CD8-positive, alpha-beta memory T cell (primary cell): ENCODE data around the gene LDLRAP1. TPM values are rescaled to one million over a fixed set of nuclear protein-coding genes. Genes with fewer than 3 reads are reported as not detected.
A peak's percentile ranks its signal among the peaks of the same experiment; 100 is the strongest.
"Not testable (repeated sequence)": the region's sequence is repeated elsewhere in the genome, so short reads cannot be mapped to it uniquely, and the experiment has no call there.

Experiments used
- CTCF ChIA-PET: fragments of 350-600 bp; sonication (Branson Sonifier 250); formaldehyde crosslinking; loops from one replicate; lab custom pipeline; 2021; ENCODE audit warnings: antibody characterized with exemption; lab: Charles Lee
- POLR2A ChIA-PET: fragments of 350-600 bp; sonication (Branson Sonifier 250); formaldehyde crosslinking; loops from one replicate; lab custom pipeline; 2021; ENCODE audit warnings: antibody characterized with exemption; lab: Charles Lee
- DNase-seq, 5 donors: peaks; one replicate each; pipeline versions ENCODE4 v3.0.0 to v3.0.0-alpha.2; 2020 to 2022; ENCODE audit warnings: mixed read lengths in 1 of 5
- H3K27ac ChIP-seq: one replicate; pipeline ENCODE4 v1.7.0; 2013; ENCODE audit warnings: low read depth, mild to moderate bottlenecking, low read length, moderate library complexity
- H3K27me3 ChIP-seq: 2 replicates; pipeline ENCODE4 v1.7.0; 2013; ENCODE audit warnings: low read length, mild to moderate bottlenecking; ENCODE audit not compliant: insufficient read depth, poor library complexity, severe bottlenecking
- H3K36me3 ChIP-seq: 2 replicates; pipeline ENCODE4 v1.7.0; 2013; ENCODE audit warnings: mild to moderate bottlenecking, low read length, moderate library complexity; ENCODE audit not compliant: insufficient read depth
- H3K4me1 ChIP-seq: 2 replicates; pipeline ENCODE4 v1.7.0; 2013; ENCODE audit warnings: mild to moderate bottlenecking, low read length, moderate library complexity; ENCODE audit not compliant: insufficient read depth
- H3K4me3 ChIP-seq: 2 replicates; pipeline ENCODE4 v1.7.0; 2013; ENCODE audit warnings: mild to moderate bottlenecking, low read length
- H3K9me3 ChIP-seq: 2 replicates; pipeline ENCODE4 v1.7.0; 2013; ENCODE audit warnings: mild to moderate bottlenecking, low read length
- H3K27ac Mint-ChIP-seq, 8 donors: one replicate each; pipeline ENCODE4 v1.8.0; 2020 to 2021; ENCODE audit warnings: mixed read lengths in 8 of 8, mild to moderate bottlenecking in 6 of 8, inconsistent platforms in 3 of 8, moderate library complexity in 3 of 8
- H3K27me3 Mint-ChIP-seq, 2 donors: one replicate each; pipeline ENCODE4 v1.8.0; 2020 to 2021; ENCODE audit warnings: mixed read lengths in 2 of 2, mild to moderate bottlenecking in 1 of 2, moderate library complexity in 1 of 2
- H3K36me3 Mint-ChIP-seq, 3 donors: one replicate each; pipeline ENCODE4 v1.8.0; 2020 to 2021; ENCODE audit warnings: mixed read lengths in 3 of 3, inconsistent platforms in 1 of 3, mild to moderate bottlenecking in 1 of 3
- H3K4me1 Mint-ChIP-seq, 3 donors: one replicate each; pipeline ENCODE4 v1.8.0; 2020 to 2021; ENCODE audit warnings: mixed read lengths in 3 of 3, inconsistent platforms in 1 of 3, mild to moderate bottlenecking in 1 of 3
- H3K4me3 Mint-ChIP-seq, 7 donors: one replicate each; pipeline ENCODE4 v1.8.0; 2020 to 2021; ENCODE audit warnings: mixed read lengths in 7 of 7, mild to moderate bottlenecking in 6 of 7, moderate library complexity in 4 of 7, inconsistent platforms in 2 of 7
- H3K9me3 Mint-ChIP-seq, 5 donors: one replicate each; pipeline ENCODE4 v1.8.0; 2020 to 2022; ENCODE audit warnings: mixed read lengths in 5 of 5, mild to moderate bottlenecking in 3 of 5, moderate library complexity in 2 of 5, inconsistent platforms in 1 of 5
- polyA plus RNA-seq: library from polyadenylated mRNA; unstranded; fragments of 300-500 nt; fragmentation: Illumina TruSeq; gene quantifications from one replicate; pipeline ENCODE4 v1.2.3, GENCODE V29; 2021
- total RNA-seq, 2 experiments: library from RNA; stranded (reverse); gene quantifications; one replicate each; pipeline ENCODE4 v1.2.3, GENCODE V29; 2021

The LDLRAP1 gene
- total and polyA plus RNA-seq, 3 experiments from 2014 or later = 21.1 to 302 (median 22.0) TPM

GRCh38 chr1:25583519-25584370 lies 40.3 kb downstream of the LDLRAP1 start:
- peaks cover 0 to 3% of the 10 kb centered on the region in 2 donors for H3K27me3 Mint-ChIP-seq
- Histone ChIP-seq H3K27me3 (no peaks in the 10 kb centered on the region), H3K4me1 (peaks cover 15% of the 10 kb centered on the region), H3K27ac (no peak overlapping the region), H3K9me3 (no peaks in the 10 kb centered on the region), H3K4me3 (no peak overlapping the region), H3K36me3 (no peaks in the 10 kb centered on the region)
- H3K4me1 Mint-ChIP-seq = peaks cover 20 to 29% (median 20%) of the 10 kb centered on the region in 3 donors
- H3K4me3 Mint-ChIP-seq = no peak overlapping the region
- no peaks in the 10 kb centered on the region for H3K9me3 Mint-ChIP-seq
- peaks cover 0 to 5% (median 3%) of the 10 kb centered on the region in 3 donors for H3K36me3 Mint-ChIP-seq
- peak overlapping the region in 2 of 8 donors; percentile 38 to 88 for H3K27ac Mint-ChIP-seq
- ChIA-PET POLR2A (no interaction called here), CTCF (interaction anchor here (1.0 to 1.1 kb wide), 2 partner anchors 212 kb away, joined by 3 read pairs; no protein-coding TSS in a partner anchor)
- DNase-seq = no peak

- Mint-ChIP-seq H3K4me1 (peaks cover 27 to 37% (median 30%) of the 10 kb centered on the region in 3 donors), H3K27ac (peak overlapping the region in 4 of 8 donors; percentile 33 to 85 (median 40)), H3K9me3 (no peaks in the 10 kb centered on the region), H3K36me3 (peaks cover 0 to 3% (median 0%) of the 10 kb centered on the region in 3 donors), H3K27me3 (peaks cover 0 to 3% of the 10 kb centered on the region in 2 donors), H3K4me3 (no peak overlapping the region)
- ChIA-PET CTCF (no interaction called here), POLR2A (interaction anchor here (0.9 kb wide), 1 partner anchor 11 kb away, joined by 3 read pairs; no protein-coding TSS in a partner anchor)
- Histone ChIP-seq H3K4me1 (peaks cover 22% of the 10 kb centered on the region), H3K27me3 (no peaks in the 10 kb centered on the region), H3K9me3 (no peaks in the 10 kb centered on the region), H3K27ac (no peak overlapping the region), H3K36me3 (no peaks in the 10 kb centered on the region), H3K4me3 (no peak overlapping the region)
- no peak for DNase-seq
Observed at GRCh38 chr1:25586181-25586588, 42.8 kb downstream of the LDLRAP1 start.

GRCh38 chr1:25587290-25587689 lies 43.9 kb downstream of the LDLRAP1 start:
- ChIA-PET CTCF (interaction anchor here (0.8 kb wide), 1 partner anchor 15 kb away, joined by 4 read pairs; no protein-coding TSS in a partner anchor), POLR2A (no interaction called here)
- no peak for DNase-seq
- no peak overlapping the region for H3K27ac ChIP-seq
- H3K9me3 ChIP-seq = no peaks in the 10 kb centered on the region
- Mint-ChIP-seq H3K4me1 (peaks cover 27 to 37% (median 30%) of the 10 kb centered on the region in 3 donors), H3K27me3 (peaks cover 0 to 3% of the 10 kb centered on the region in 2 donors), H3K4me3 (peak overlapping the region in 3 of 7 donors; percentile 1 to 55 (median 10)), H3K36me3 (peaks cover 0 to 3% (median 0%) of the 10 kb centered on the region in 3 donors), H3K9me3 (no peaks in the 10 kb centered on the region), H3K27ac (peak overlapping the region in 1 of 8 donors; percentile 29)
- no peak overlapping the region for H3K4me3 ChIP-seq
- H3K4me1 ChIP-seq = peaks cover 22% of the 10 kb centered on the region
- no peaks in the 10 kb centered on the region for H3K36me3 ChIP-seq
- no peaks in the 10 kb centered on the region for H3K27me3 ChIP-seq

- H3K4me1 Mint-ChIP-seq = peaks cover 27 to 37% (median 30%) of the 10 kb centered on the region in 3 donors
- H3K27me3 Mint-ChIP-seq, H3K4me3 ChIP-seq, POLR2A ChIA-PET, H3K36me3 Mint-ChIP-seq, H3K27me3 ChIP-seq, H3K9me3 Mint-ChIP-seq, H3K9me3 ChIP-seq, H3K27ac ChIP-seq, H3K4me3 Mint-ChIP-seq, H3K27ac Mint-ChIP-seq, DNase-seq, CTCF ChIA-PET, H3K36me3 ChIP-seq: not testable (repeated sequence)
- peaks cover 22% of the 10 kb centered on the region for H3K4me1 ChIP-seq
Observed at GRCh38 chr1:25588224-25588623, 44.8 kb downstream of the LDLRAP1 start.

DNA sequence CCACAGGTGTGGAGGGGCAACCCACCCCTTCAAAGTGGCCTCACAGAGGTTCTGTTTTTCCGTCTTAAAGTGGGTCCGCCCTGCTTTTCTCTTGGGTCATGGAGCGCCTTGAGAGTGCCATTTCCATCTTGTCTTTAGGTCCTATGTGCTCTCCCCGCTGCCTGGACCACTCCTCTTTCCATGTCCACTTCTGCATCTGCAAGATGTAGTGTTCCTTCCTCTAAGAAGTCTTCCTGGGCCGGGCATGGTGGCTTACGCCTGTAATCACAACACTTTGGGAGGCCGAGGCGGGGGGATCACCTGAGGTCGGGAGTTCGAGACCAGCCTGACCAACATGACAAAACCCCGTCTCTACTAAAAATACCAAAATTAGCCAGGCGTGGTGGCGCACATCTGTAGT lies 45.4 kb downstream of the LDLRAP1 start:
- peaks cover 22% of the 10 kb centered on the region for H3K4me1 ChIP-seq
- H3K27me3 Mint-ChIP-seq, H3K4me3 Mint-ChIP-seq, POLR2A ChIA-PET, H3K27ac ChIP-seq, H3K9me3 ChIP-seq, H3K27me3 ChIP-seq, H3K4me3 ChIP-seq, H3K9me3 Mint-ChIP-seq, DNase-seq, H3K36me3 Mint-ChIP-seq, H3K27ac Mint-ChIP-seq, H3K36me3 ChIP-seq: not testable (repeated sequence)
- H3K4me1 Mint-ChIP-seq = peaks cover 29 to 37% (median 30%) of the 10 kb centered on the region in 3 donors
- CTCF ChIA-PET = interaction anchor here (1.7 kb wide), 1 partner anchor 16 kb away, joined by 5 read pairs; no protein-coding TSS in a partner anchor

DNA sequence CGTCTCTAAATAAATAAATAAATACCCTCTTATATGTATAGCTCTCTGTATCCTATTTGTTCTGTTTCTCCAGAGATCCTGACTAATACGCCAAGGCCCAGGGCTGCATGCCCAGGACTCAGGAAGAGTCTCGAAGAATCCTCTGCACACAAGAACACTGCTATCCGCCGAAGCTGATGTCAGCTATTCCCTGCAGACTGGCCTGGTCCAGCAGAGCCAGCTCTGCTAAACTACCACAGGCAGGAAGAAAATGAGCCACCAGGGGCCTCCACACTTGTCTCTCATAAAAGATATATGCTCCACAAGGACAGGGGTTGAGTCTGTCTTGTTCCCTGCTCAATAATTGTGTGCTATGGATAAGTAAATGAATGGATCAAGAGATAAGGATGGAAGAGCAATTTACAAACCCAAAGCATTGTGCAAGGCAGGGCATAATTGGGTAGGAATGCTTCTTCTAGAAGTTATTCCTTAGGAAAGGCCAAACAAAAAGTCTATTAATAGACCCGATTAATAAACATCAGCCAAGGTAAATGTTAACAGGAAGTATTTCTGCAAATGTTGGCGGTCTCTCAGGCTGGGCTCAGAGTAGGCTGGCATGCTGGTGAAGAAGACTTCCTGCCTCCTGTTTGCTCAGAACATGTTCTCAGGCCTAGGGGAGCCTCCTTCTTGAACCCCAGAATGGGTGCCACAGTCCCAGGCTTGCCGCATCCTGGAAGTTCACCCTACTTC lies 46.9 kb downstream of the LDLRAP1 start:
- H3K36me3 Mint-ChIP-seq = no peaks in the 10 kb centered on the region
- Histone ChIP-seq H3K9me3 (no peaks in the 10 kb centered on the region), H3K36me3 (no peaks in the 10 kb centered on the region), H3K27ac (no peak overlapping the region), H3K4me1 (peaks cover 22% of the 10 kb centered on the region), H3K27me3 (no peaks in the 10 kb centered on the region), H3K4me3 (no peak overlapping the region)
- H3K27ac Mint-ChIP-seq = peak overlapping the region in 2 of 8 donors; percentile 1 to 61
- no peaks in the 10 kb centered on the region for H3K9me3 Mint-ChIP-seq
- no peak overlapping the region for H3K4me3 Mint-ChIP-seq
- ChIA-PET POLR2A (interaction anchor here (0.5 kb wide), 1 partner anchor 18 kb away, joined by 6 read pairs; no protein-coding TSS in a partner anchor), CTCF (interaction anchor here (1.0 to 1.7 kb wide), 2 partner anchors 17 to 34 kb away, joined by 3 to 5 read pairs; no protein-coding TSS in a partner anchor)
- DNase-seq = no peak
- peaks cover 23 to 32% (median 24%) of the 10 kb centered on the region in 3 donors for H3K4me1 Mint-ChIP-seq
- no peaks in the 10 kb centered on the region for H3K27me3 Mint-ChIP-seq

DNA sequence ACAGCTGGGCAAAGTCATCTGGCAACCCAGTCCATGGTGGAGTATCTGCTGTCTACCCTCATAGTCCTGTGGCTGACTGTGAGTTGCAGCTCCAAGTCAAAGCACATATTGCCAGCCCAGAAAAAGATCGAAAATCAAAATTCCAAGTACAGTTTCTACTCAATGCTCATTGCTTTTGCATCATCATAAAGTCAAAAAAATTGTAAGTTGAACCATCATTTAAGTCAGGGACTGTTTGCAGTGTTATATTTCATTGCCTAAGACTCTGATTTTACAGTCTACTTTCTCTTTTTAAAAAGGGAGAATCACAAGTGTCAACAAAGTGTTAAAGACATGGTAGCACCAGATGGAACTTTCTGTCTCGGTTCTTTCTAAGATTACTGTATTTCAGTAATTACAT lies 50.5 kb downstream of the LDLRAP1 start:
- POLR2A ChIA-PET = no interaction called here
- no peaks in the 10 kb centered on the region for H3K27me3 Mint-ChIP-seq
- DNase-seq = no peak
- H3K27me3 ChIP-seq = no peaks in the 10 kb centered on the region
- H3K4me1 ChIP-seq = peaks cover 7% of the 10 kb centered on the region
- no peak overlapping the region for H3K27ac ChIP-seq
- no peaks in the 10 kb centered on the region for H3K36me3 Mint-ChIP-seq
- CTCF ChIA-PET = no interaction called here
- H3K9me3 Mint-ChIP-seq = no peaks in the 10 kb centered on the region
- peaks cover 8 to 10% (median 8%) of the 10 kb centered on the region in 3 donors for H3K4me1 Mint-ChIP-seq
- no peak overlapping the region for H3K4me3 ChIP-seq
- no peaks in the 10 kb centered on the region for H3K9me3 ChIP-seq
- H3K4me3 Mint-ChIP-seq = no peak overlapping the region
- H3K27ac Mint-ChIP-seq = peak overlapping the region in 1 of 8 donors; percentile 55
- no peaks in the 10 kb centered on the region for H3K36me3 ChIP-seq
